SKM-1 (cell line): Measurements from ENCODE around the gene ADA.
"Not testable (repeated sequence)": the region's sequence is repeated elsewhere in the genome, so short reads cannot be mapped to it uniquely, and the experiment has no call there.

Experiments used
- DNase-seq: peaks from one replicate; lab custom pipeline; 2025; ENCODE audit not compliant: unreplicated experiment; lab: John Stamatoyannopoulos, UW

The ADA gene

GRCh38 chr20:44601236-44601671, 50.2 kb downstream of the ADA start:
- DNase-seq = no peak

GRCh38 chr20:44600758-44601201, 50.7 kb downstream of the ADA start:
- no peak for DNase-seq

GRCh38 chr20:44600301-44600700, 51.2 kb downstream of the ADA start:
- no peak for DNase-seq

- DNase-seq = no peak
Observed at GRCh38 chr20:44599715-44600114, 51.8 kb downstream of the ADA start.

- no peak for DNase-seq
Observed at GRCh38 chr20:44598423-44599305, 52.8 kb downstream of the ADA start.

- DNase-seq = no peak
Observed at GRCh38 chr20:44597930-44598329, 53.6 kb downstream of the ADA start.

- no peak for DNase-seq
Observed at GRCh38 chr20:44597516-44597915, 54.0 kb downstream of the ADA start.

GRCh38 chr20:44596876-44597275, 54.6 kb downstream of the ADA start:
- no peak for DNase-seq

GRCh38 chr20:44596010-44596409, 55.5 kb downstream of the ADA start:
- no peak for DNase-seq

- no peak for DNase-seq
Observed at GRCh38 chr20:44594730-44595129, 56.8 kb downstream of the ADA start.

- DNase-seq = peak; percentile 29
Observed at GRCh38 chr20:44593751-44594150, 57.7 kb downstream of the ADA start.

- DNase-seq = no peak
Observed at GRCh38 chr20:44592366-44592765, 59.1 kb downstream of the ADA start.

GRCh38 chr20:44590980-44591778, 60.3 kb downstream of the ADA start:
- no peak for DNase-seq

- DNase-seq = no peak
Observed at GRCh38 chr20:44589537-44589936, 62.0 kb downstream of the ADA start.

GRCh38 chr20:44588321-44588720, 63.2 kb downstream of the ADA start:
- DNase-seq = not testable (repeated sequence)

- no peak for DNase-seq
Observed at GRCh38 chr20:44587035-44587980, 64.2 kb downstream of the ADA start.

GRCh38 chr20:44586289-44586911, 65.1 kb downstream of the ADA start:
- DNase-seq = peak; percentile 75

GRCh38 chr20:44585057-44585963, 66.2 kb downstream of the ADA start:
- no peak for DNase-seq

GRCh38 chr20:44584162-44584561, 67.3 kb downstream of the ADA start:
- DNase-seq = no peak
